ENCODE results near the gene NCMAP.

DNA sequence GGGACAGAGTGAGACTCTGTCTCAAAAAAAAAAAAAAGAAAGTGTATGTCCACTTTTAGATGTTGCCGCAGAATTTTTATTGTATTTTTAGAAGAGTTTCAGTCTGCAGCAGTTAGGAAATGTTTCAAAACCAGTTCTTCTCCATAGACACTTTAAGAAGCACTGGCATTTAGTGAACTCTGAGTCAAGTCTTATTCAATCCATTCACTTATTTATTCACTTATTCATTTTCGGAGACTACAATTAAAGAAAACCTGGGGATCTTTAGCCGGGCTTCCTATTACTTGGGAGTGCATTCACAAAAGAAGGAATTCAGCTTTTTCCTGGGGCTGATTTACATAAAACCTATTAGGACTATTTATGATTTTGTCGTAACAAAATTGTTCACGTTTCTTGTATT is 40.9 kb upstream of the NCMAP start:
- TF ChIP-seq CTCF (IDR thresholded peaks at IDR 0.05) (no peak), SIN3A (IDR thresholded peaks at IDR 0.05; ENCODE audit: borderline replicate concordance, insufficient read depth, low read depth, low read length) (no peak)

All from Panc1 (cell line).